ENCODE data around the gene SNX30.

- TF ChIP-seq, protein P1, sequence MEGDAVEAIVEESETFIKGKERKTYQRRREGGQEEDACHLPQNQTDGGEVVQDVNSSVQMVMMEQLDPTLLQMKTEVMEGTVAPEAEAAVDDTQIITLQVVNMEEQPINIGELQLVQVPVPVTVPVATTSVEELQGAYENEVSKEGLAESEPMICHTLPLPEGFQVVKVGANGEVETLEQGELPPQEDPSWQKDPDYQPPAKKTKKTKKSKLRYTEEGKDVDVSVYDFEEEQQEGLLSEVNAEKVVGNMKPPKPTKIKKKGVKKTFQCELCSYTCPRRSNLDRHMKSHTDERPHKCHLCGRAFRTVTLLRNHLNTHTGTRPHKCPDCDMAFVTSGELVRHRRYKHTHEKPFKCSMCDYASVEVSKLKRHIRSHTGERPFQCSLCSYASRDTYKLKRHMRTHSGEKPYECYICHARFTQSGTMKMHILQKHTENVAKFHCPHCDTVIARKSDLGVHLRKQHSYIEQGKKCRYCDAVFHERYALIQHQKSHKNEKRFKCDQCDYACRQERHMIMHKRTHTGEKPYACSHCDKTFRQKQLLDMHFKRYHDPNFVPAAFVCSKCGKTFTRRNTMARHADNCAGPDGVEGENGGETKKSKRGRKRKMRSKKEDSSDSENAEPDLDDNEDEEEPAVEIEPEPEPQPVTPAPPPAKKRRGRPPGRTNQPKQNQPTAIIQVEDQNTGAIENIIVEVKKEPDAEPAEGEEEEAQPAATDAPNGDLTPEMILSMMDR (IDR thresholded peaks at IDR 0.05) = no peak
- no peak for TF ChIP-seq POLR2A (IDR thresholded peaks at IDR 0.05)
Observed at GRCh38 chr9:112783551-112783954, 33.0 kb downstream of the SNX30 start.

All from esophagus squamous epithelium (tissue), 4 donors.